Mammary epithelial cell (primary cell): ENCODE results near the gene CADM4.
"Not testable (repeated sequence)": the region's sequence is repeated elsewhere in the genome, so short reads cannot be mapped to it uniquely, and the experiment has no call there.

Source experiments
- CTCF ChIP-seq, 2 donors: IDR thresholded peaks in 1 of 2; conservative IDR thresholded peaks in 1 of 2; 2 replicates each; pipeline ENCODE4 v1.5.1; 2011 to 2012; ENCODE audit warnings: inconsistent platforms in 2 of 2, low read length in 2 of 2, mild to moderate bottlenecking in 2 of 2, control low read depth in 1 of 2, low read depth in 1 of 2; ENCODE audit not compliant: insufficient read depth in 1 of 2; ENCODE audit errors: extremely low read depth in 1 of 2
- EZH2 ChIP-seq: IDR thresholded peaks from 2 replicates; pipeline ENCODE4 v1.6.1; 2012; ENCODE audit warnings: low read length, inconsistent platforms, borderline replicate concordance

- TF ChIP-seq CTCF (conservative IDR thresholded peaks at IDR 0.05 in 1 of 2, IDR thresholded peaks at IDR 0.05 in 1 of 2; ENCODE audit: extremely low read depth in 1 of 2, insufficient read depth in 1 of 2, low read depth in 1 of 2, low read length in 2 of 2); EZH2: not testable (repeated sequence)
These were observed 39.3 kb downstream of the CADM4 start for GRCh38 chr19:43600326-43600725.
